Chondrocyte (in vitro differentiated cells): ENCODE measurements around the gene SEC11A. TPM values are rescaled to one million over a fixed set of nuclear protein-coding genes. Genes with fewer than 3 reads are reported as not detected.
"Not testable (repeated sequence)": the region's sequence is repeated elsewhere in the genome, so short reads cannot be mapped to it uniquely, and the experiment has no call there.

Source experiments
- DNase-seq: peaks from one replicate; pipeline ENCODE4 v3.0.0; 2021; ENCODE audit warnings: mixed read lengths, low spot score
- H3K27ac Mint-ChIP-seq: one replicate; pipeline ENCODE4 v1.8.0; 2021; ENCODE audit warnings: mild to moderate bottlenecking, moderate library complexity, mixed read lengths; ENCODE audit not compliant: unreplicated experiment
- H3K27me3 Mint-ChIP-seq: 2 replicates; pipeline ENCODE4 v1.8.0; 2021; ENCODE audit warnings: low read depth, mixed read lengths
- H3K36me3 Mint-ChIP-seq: 2 replicates; pipeline ENCODE4 v1.8.0; 2021; ENCODE audit warnings: low read depth, mixed read lengths
- H3K4me1 Mint-ChIP-seq: 2 replicates; pipeline ENCODE4 v1.8.0; 2021; ENCODE audit warnings: low read depth, mild to moderate bottlenecking, mixed read lengths
- H3K4me3 Mint-ChIP-seq: one replicate; pipeline ENCODE4 v1.8.0; 2021; ENCODE audit warnings: mild to moderate bottlenecking, moderate library complexity, mixed read lengths; ENCODE audit not compliant: unreplicated experiment
- H3K9me3 Mint-ChIP-seq: 2 replicates; pipeline ENCODE4 v1.8.0; 2021; ENCODE audit warnings: low read depth, mixed read lengths
- CTCF ChIP-seq: fragments of 200-600 bp; sonication (generic); IDR thresholded peaks from 2 replicates; pipeline ENCODE4 v1.5.0; 2021; ENCODE audit warnings: antibody characterized with exemption, mild to moderate bottlenecking, moderate library complexity
- total RNA-seq: library from RNA; stranded (reverse); gene quantifications from 3 replicates; pipeline ENCODE4 v1.2.1, GENCODE V29; 2021

Gene SEC11A
- total RNA-seq, 1 donor from 2014 or later, result 195 TPM

- Mint-ChIP-seq H3K27me3 (no peaks in the 10 kb centered on the region), H3K4me1 (peaks cover 33% of the 10 kb centered on the region), H3K36me3 (peaks cover 13% of the 10 kb centered on the region), H3K9me3 (no peaks in the 10 kb centered on the region), H3K4me3 (no peak overlapping the region), H3K27ac (no peak overlapping the region)
- no peak for TF ChIP-seq CTCF
- DNase-seq, result no peak
Observed at GRCh38 chr15:84689858-84690257, 26.1 kb downstream of the SEC11A start.

GRCh38 chr15:84686446-84686845, 29.5 kb downstream of the SEC11A start:
- Mint-ChIP-seq H3K36me3 (peaks cover 14% of the 10 kb centered on the region), H3K27ac (peak overlapping the region; percentile 78), H3K4me1 (peaks cover 25% of the 10 kb centered on the region)
- not testable (repeated sequence) for H3K9me3 Mint-ChIP-seq, H3K4me3 Mint-ChIP-seq, H3K27me3 Mint-ChIP-seq, DNase-seq

GRCh38 chr15:84685304-84685703, 30.6 kb downstream of the SEC11A start:
- H3K36me3 Mint-ChIP-seq, result peaks cover 12% of the 10 kb centered on the region
- H3K4me1 Mint-ChIP-seq, result peaks cover 19% of the 10 kb centered on the region
- H3K27ac Mint-ChIP-seq, result peak overlapping the region; percentile 91
- DNase-seq, result no peak
- no peaks in the 10 kb centered on the region for H3K9me3 Mint-ChIP-seq
- TF ChIP-seq CTCF, result no peak
- no peak overlapping the region for H3K4me3 Mint-ChIP-seq
- H3K27me3 Mint-ChIP-seq, result no peaks in the 10 kb centered on the region

- TF ChIP-seq CTCF, result no peak
- Mint-ChIP-seq H3K36me3 (peaks cover 9% of the 10 kb centered on the region), H3K4me3 (no peak overlapping the region), H3K27ac (peak overlapping the region; percentile 61), H3K9me3 (no peaks in the 10 kb centered on the region), H3K4me1 (peaks cover 17% of the 10 kb centered on the region), H3K27me3 (no peaks in the 10 kb centered on the region)
- no peak for DNase-seq
Observed at GRCh38 chr15:84684092-84684491, 31.8 kb downstream of the SEC11A start.

GRCh38 chr15:84681831-84682230, 34.1 kb downstream of the SEC11A start:
- TF ChIP-seq CTCF, result no peak
- Mint-ChIP-seq H3K27me3 (no peaks in the 10 kb centered on the region), H3K4me1 (peaks cover 17% of the 10 kb centered on the region), H3K27ac (no peak overlapping the region), H3K9me3 (no peaks in the 10 kb centered on the region), H3K36me3 (peaks cover 7% of the 10 kb centered on the region), H3K4me3 (no peak overlapping the region)
- no peak for DNase-seq

GRCh38 chr15:84671211-84671610, 44.7 kb downstream of the SEC11A start:
- TF ChIP-seq CTCF, result no peak
- Mint-ChIP-seq H3K4me3 (no peak overlapping the region), H3K27me3 (no peaks in the 10 kb centered on the region), H3K4me1 (peaks cover 21% of the 10 kb centered on the region), H3K36me3 (peaks cover 22% of the 10 kb centered on the region), H3K27ac (peak overlapping the region; percentile 84), H3K9me3 (no peaks in the 10 kb centered on the region)
- DNase-seq, result no peak
